Activated CD8-positive, alpha-beta memory T cell treated with anti-CD3 and anti-CD28 coated beads for 36 hours (primary cell): ENCODE results near the gene TEX261. TPM values are rescaled to one million over a fixed set of nuclear protein-coding genes. Genes with fewer than 3 reads are reported as not detected.

Experiments
- CTCF ChIA-PET: fragments of 350-600 bp; sonication (Branson Sonifier 250); formaldehyde crosslinking; loops from one replicate; lab custom pipeline; 2021; ENCODE audit warnings: antibody characterized with exemption; lab: Charles Lee
- POLR2A ChIA-PET: fragments of 350-600 bp; sonication (Branson Sonifier 250); formaldehyde crosslinking; loops from one replicate; lab custom pipeline; 2021; ENCODE audit warnings: antibody characterized with exemption; lab: Charles Lee
- total RNA-seq, 2 experiments: library from RNA; stranded (reverse); gene quantifications; one replicate each; pipeline ENCODE4 v1.2.3, GENCODE V29; 2021

Gene TEX261
- total RNA-seq, 2 experiments from 2014 or later, result 90.2 to 90.7 TPM

DNA sequence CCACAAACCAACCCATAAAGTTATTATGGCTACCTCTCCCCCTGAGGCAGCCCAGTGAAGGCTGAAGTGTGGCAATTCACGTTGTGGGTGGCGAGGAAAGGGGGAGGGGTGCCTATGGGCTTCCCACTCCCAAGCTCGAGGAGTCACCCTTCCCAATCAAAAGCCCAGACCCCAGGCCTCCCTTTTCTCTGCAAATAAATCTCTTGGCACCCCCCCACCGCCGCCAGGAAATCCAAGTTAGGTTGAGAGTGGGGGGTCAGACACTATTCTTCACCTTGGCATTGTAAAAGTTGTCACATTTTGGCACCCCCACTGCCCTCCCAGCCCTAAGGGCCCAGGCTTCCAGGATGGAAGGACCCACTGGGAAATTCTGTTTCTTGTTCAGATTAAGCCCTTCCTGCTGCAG is 9.4 kb downstream of the TEX261 start:
- CTCF ChIA-PET, result interaction anchor here (0.9 to 4.0 kb wide), 6 partner anchors 14 to 189 kb away, joined by 3 to 24 read pairs (median 8); no protein-coding TSS in a partner anchor
- POLR2A ChIA-PET, result interaction anchor here (0.6 kb wide), 1 partner anchor 12 kb away, joined by 3 read pairs; no protein-coding TSS in a partner anchor

DNA sequence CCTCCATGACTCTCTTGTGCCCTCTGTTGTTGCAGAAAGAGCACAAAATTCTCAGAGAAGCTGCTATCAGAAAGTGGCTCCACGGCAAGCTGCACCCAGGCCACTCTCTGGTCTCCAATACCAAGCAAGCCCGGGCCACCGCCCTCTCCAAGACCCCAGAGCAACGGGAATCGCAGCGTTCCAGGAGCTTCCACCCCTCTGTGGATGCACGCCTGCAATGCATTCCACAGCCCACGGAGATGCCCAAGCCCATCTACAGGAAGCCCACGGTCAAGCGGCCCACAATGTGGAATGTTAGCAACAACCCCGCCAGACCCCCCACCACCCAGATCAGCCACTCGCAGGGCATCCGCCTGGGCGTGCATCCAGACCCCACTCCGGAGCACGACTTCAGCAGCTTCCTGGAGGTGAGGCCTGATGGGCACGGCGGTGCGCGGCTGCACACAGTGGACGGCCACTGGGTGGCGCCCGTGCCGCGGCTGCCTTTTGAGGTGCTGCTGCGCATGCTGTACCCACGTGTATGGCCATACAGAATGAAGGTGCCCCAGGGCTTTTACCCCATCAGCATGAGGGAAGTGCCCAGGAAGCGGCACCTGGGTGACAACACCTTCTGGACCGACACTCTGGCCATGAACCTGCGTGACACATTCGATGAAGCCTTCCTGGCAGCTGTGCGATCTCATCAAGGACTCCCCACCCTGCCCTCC is 9.9 kb downstream of the TEX261 start:
- POLR2A ChIA-PET, result interaction anchor here (0.6 kb wide), 1 partner anchor 11 kb away, joined by 3 read pairs; no protein-coding TSS in a partner anchor
- CTCF ChIA-PET, result interaction anchor here (0.9 to 4.0 kb wide), 8 partner anchors 11 to 188 kb away, joined by 3 to 24 read pairs (median 4); no protein-coding TSS in a partner anchor

DNA sequence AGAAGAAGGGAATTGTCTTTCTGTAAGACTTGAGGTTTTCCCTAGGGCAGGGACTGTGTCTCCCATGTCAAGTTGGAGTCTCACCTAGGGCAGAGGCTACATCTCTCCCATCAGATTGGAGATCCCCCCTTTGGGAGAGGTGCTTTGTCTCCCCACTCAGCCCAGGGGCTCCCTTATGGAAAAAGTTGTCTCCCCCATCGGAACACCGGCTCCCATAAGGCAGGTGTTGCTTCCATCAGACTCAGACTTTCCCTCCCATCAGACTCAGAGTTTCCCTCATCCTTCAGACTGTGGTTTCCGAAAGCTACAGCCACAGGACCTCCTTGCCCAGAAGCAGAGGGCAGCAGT is 10.5 kb downstream of the TEX261 start:
- CTCF ChIA-PET, result interaction anchor here (0.9 to 4.0 kb wide), 7 partner anchors 10 to 112 kb away, joined by 3 to 24 read pairs (median 5); no protein-coding TSS in a partner anchor

DNA sequence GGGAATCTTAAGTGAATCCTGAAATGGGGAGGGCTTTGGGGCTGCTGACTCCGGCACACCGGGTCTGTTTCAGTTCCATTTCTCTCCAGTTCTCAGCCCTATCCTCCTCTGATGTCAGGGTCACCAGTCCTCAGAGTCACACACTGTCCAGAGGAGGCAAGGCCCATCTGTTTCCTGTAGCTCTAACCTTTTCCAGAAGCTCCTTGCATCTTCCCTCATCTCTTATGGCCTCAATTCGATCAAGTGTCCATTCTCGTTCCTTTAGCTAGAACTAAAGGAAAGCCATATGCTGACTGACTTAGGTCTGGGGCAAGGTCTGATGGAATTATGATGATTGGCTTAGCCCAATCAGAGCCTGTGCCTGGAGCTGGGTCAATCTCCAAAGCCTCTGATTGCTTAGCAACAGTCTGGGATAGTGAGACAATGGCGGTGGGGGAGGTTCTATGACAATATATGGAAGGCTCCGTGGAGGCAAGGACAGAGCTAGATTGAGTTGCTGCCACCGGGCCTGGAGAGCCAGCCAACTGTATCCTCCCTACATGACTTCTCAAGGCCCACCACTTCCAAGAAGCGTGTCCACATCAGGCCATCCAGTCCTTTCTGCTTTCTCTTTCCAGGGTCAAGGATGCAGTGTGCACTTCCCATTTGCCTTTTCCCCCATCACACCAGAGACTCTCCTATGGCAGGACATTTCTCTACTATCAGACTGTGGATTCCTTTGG is 11.0 kb downstream of the TEX261 start:
- POLR2A ChIA-PET, result no interaction called here
- CTCF ChIA-PET, result interaction anchor here (1.0 to 4.0 kb wide), 2 partner anchors 10 to 18 kb away, joined by 3 to 24 read pairs; no protein-coding TSS in a partner anchor

More for the DNA sequence above, 10.5 kb downstream of the TEX261 start:
- POLR2A ChIA-PET, result no interaction called here

DNA sequence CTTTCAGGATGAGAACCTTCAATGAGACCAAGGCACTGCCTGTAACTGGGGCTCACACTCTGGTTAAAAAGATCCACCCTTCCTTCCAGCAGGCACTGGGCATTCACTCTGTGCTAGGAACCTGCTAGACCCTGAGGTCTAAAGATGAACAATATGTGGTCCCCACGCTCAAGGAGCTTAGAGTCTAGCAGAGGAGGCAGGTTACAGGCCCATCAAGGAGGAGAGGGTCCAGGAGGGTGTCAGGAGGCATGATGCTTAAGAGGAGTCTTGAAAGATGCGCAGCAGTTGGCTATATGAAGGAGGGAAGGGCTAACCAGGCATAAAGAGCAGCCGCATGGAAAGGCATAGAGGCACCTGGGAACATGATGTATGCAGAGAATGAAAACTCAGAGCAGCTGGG is 11.7 kb downstream of the TEX261 start:
- POLR2A ChIA-PET, result no interaction called here
- CTCF ChIA-PET, result interaction anchor here (1.0 to 4.0 kb wide), 2 partner anchors 19 kb away, joined by 3 to 24 read pairs; no protein-coding TSS in a partner anchor

DNA sequence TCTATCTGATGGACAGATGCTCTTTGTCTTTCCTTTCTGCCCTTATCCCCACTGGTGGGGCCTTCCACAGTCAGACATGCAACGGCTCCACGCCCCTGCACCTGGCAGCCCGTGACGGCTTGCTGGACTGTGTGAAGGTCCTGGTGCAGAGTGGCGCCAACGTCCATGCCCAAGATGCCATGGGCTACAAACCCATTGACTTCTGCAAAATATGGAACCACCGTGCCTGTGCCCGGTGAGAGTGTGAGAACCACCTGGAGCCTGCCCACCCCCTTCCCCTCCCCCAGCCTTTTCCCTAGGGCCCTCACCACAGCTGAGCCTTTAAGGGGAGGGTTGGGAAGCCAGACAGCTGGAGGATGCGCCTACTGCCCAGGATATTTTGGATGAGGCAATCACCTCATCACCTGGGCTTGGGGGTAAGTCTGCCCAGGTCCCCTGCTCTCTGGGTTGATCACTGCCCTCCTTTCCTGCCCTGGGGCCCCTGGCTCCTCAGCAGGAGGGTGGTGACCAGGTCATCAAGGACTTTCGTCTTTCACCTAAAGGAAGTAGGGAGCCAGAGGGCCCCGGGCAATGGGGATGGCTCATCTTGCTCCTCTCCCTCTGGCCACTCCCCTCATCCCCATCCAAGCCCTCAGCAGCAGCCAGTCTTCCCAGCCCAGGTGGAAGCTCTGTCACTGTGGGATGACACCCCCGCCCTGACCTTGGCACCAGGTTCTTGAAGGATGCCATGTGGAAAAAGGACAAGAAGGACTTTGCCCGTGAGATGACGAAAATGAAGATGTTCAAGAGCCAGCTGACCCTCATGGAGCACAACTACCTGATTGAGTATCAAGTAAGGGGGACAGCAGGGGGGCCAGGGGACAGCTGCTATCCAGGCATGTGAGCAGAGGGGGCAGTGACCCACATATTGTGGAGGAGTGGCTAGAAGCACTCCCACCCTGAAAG is 12.5 kb downstream of the TEX261 start:
- POLR2A ChIA-PET, result no interaction called here
- CTCF ChIA-PET, result interaction anchor here (1.0 to 4.0 kb wide), 3 partner anchors 17 to 20 kb away, joined by 3 to 24 read pairs (median 5); no protein-coding TSS in a partner anchor

DNA sequence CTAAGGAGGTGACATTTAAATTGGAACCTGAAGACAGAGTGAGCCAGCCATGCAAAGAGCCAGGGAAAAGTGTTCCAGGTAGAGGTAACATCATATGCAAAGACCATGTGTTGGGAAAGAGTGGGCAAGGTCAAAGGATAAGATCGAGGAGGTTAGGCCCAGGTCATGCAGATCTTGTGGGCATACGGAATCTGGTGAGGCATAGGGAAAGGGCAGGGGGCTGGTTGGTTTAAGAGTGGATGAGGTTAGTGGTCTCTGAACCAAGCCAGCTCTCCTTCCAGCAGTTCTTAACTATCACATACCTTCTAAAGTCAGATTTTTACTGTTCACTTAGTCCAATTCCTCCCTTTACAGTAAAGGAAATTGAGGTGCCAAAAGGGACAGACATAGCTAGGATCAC is 13.3 kb downstream of the TEX261 start:
- POLR2A ChIA-PET, result no interaction called here
- CTCF ChIA-PET, result interaction anchor here (0.5 to 1.1 kb wide), 2 partner anchors 15 to 17 kb away, joined by 4 to 5 read pairs; no protein-coding TSS in a partner anchor

DNA sequence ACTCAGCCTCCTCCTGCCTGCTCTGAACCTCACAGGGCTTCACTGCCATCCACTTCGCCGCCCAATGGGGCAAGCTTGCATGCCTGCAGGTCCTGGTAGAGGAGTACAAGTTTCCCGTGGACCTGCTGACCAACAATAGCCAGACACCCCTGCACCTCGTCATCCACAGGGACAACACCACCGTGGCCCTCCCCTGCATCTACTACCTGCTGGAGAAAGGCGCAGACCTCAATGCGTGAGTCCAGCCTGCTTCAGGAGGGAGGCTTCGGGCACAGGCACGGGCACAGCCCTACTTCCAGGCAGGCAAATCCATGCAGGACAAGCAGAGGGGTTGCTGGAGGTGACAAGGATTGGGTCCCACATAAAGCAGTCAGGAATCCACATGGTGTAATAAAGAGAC is 15.0 kb downstream of the TEX261 start:
- POLR2A ChIA-PET, result no interaction called here
- CTCF ChIA-PET, result interaction anchor here (0.6 kb wide), 1 partner anchor 13 kb away, joined by 3 read pairs; no protein-coding TSS in a partner anchor

DNA sequence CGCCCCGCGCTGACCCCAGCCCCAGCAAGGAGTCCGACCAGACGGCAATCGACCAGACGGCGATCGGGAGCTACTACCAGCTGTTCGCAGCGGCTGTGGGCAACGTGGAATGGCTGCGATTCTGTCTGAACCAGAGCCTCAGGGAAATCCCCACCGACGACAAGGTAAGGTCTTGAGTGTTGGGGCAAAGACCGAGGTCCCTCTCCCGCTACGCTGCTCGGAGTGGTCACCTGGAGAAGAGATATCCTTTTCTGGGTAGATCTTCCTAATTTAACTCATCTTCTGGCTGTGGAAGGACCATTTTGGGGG is 15.5 kb downstream of the TEX261 start:
- ChIA-PET POLR2A (no interaction called here), CTCF (interaction anchor here (1.0 to 1.1 kb wide), 2 partner anchors 12 to 15 kb away, joined by 4 to 5 read pairs; no protein-coding TSS in a partner anchor)

DNA sequence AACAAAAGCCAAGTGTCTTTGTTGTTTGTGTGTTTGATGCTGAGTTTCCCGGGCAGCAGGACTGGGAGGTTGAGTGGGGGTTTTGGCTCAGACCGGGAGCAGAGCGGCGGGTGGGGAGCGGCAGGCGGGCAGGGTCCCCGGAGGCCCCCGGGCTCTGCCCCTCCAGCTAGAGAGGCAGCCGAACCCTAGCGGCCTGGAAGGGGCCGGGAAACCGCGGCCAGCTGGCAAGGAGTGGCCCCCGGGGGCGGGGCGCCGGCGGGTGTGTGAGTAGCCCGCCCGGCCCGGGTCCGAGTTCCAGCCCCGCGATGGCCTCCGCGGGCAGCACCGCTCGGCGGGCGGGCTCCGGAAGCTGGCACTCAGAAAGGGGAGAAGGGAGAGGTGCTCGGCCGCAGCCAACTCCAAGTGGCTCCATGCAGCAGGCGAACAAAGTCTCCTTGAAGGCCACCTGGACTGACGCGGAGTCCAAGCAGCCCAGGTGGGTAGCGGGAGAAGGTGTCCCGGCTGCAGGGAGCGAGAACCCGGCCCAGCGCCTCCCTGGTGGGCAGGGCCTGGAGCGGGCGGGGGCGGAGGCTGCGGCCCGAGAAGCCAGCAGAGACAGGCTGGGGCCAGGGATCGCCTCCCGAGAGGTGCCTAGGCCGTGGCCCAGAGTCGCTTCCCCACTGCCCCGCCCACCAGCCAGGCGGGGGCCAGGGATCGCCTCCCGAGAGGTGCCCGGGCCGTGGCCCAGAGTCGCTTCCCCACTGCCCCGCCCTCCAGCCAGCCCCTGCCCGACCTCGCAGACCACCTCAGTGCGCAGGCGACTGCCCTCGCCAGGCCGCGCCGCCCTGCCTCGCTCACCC is 16.1 kb downstream of the TEX261 start, which contains the start of gene ANKRD53:
Gene ANKRD53 (plus strand): TSS at position 290 of the 839 bp plus-strand sequence. CDS start 16 bp downstream, at position 306.
- ChIA-PET CTCF (interaction anchor here (0.7 to 1.1 kb wide), 5 partner anchors 12 to 31 kb away, joined by 3 to 5 read pairs (median 4); no protein-coding TSS in a partner anchor), POLR2A (no interaction called here)

DNA sequence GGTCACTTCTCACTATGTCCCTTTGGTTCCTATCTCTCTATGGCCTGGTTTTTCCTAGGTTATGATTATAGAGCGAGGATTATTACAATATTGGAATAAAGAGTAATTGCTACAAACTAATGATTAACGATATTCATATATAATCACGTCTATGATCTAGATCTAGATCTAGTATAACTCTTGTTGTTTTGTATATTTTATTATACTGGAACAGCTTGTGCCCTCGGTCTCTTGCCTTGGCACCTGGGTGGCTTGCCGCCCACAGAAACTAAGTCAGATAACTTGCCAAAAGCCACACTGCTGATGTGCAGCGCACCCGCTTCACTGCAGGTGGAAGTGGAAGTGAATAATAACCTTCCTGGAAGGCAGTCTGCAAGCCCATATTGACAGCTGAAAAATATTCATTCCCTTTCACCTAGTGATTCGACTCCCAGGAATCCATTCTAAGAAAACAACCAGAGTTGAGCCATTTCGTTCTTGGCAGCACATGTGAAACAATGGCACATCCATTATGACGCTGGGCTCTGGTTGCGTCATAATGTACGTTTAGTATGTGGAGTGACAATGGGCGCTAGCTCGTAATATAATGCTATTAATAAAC is 17.0 kb downstream of the TEX261 start:
- POLR2A ChIA-PET, result no interaction called here
- CTCF ChIA-PET, result interaction anchor here (0.7 to 2.2 kb wide), 7 partner anchors 9 to 30 kb away, joined by 3 to 12 read pairs (median 4); no protein-coding TSS in a partner anchor

DNA sequence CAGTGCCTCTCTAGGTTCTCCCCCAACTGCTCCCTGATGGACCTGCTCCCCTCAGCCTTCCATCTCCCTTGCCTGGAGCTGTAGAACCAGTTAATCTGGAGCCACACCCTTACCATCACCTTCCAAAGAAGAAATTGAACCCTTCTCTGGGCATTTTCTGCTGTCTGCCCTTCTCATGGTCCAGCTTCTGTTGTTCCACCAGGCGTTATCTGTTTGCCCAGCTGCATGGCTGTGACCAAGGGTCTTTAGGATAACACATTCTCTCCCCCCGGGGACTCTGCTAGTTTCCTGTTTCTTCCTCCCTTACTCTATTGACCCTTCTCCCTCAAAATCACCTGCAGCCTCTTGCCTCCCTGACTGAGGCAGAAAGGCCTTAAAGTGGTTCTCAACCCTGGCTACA is 19.4 kb downstream of the TEX261 start:
- CTCF ChIA-PET, result interaction anchor here (0.6 to 2.2 kb wide), 2 partner anchors 10 to 23 kb away, joined by 3 to 13 read pairs; no protein-coding TSS in a partner anchor
- POLR2A ChIA-PET, result no interaction called here

DNA sequence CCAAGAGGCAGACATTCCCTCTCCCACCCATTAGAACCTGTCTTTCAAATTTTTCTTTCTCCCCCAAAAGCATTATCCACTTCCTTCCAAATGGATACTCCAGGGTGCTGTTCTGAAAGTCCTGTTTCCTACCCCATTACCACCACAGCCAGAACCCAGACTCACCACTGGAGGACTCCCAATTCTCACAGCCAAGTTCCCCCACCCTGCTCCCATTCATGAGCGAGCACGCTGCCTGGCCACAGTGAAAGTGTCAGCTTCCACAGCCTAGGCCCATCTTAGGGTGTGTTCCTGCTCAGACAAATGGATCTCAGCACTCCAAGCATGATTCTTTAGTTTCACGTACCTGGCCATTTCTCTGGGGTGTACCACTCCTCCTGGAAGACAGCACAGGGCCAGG is 20.1 kb downstream of the TEX261 start:
- ChIA-PET POLR2A (no interaction called here), CTCF (interaction anchor here (1.4 to 2.2 kb wide), 2 partner anchors 10 to 103 kb away, joined by 5 to 13 read pairs; no protein-coding TSS in a partner anchor)

DNA sequence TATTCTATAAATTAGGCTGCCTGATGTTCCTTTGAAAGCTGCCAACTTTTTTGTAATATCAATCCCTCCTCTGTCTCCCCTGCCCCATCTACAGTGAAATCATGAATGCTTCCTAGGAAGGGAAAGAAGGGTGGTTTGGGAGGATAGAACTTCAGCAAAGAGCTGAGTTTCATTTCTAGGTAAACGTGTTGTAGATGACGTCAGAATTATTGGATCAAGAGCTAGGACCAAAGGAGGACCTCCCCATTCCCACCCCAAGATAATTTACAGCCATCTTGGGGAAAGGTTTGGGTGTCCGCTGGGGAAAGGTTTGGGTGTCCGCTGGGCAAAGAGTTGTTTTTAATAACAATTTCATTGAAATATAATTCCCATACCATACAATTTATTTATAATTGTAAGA is 27.5 kb downstream of the TEX261 start:
- ChIA-PET POLR2A (no interaction called here), CTCF (interaction anchor here (0.5 to 5.0 kb wide), 5 partner anchors 11 to 34 kb away, joined by 3 to 28 read pairs (median 4); partner anchors contain the start of gene ANKRD53)

DNA sequence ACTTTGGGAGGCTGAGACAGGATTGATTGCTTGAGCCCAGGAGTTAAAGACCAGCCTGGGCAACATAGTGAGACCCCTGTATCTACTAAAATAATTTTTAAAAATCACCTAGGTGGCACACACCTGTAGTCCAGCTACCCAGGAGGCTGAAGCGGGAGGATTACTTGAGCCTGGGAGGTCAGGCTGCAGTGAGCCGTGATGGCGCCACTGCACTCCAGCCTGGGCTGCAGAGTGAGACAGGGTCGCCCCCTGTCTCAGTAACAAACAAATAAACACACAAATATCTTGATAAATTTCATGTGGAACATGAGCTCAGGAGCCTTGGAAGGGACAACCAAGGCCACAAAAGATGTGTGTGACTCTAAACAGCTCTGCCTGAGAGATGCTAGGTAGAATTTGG is 28.0 kb downstream of the TEX261 start:
- CTCF ChIA-PET, result interaction anchor here (1.0 to 5.0 kb wide), 5 partner anchors 10 to 34 kb away, joined by 4 to 28 read pairs (median 12); partner anchors contain the start of gene ANKRD53

DNA sequence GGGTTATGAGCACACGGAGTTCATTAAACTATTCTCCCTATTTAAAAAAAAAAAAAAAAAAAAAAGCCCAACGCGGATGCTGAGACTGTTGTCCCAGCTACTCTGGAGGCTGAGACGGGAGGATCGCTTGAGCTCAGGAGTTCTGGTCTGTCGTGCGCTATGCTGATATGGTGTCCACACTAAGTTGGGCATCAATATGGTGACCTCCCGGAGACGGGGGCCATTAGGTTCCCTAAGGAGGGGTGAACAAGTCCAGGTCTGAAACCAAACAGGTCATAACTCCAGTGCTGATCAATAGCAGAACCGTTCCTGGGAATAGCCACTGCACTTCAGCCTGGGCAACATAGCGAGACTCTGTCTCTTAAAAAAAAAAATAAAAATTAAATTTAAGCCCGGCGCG is 29.2 kb downstream of the TEX261 start:
- POLR2A ChIA-PET, result no interaction called here
- CTCF ChIA-PET, result interaction anchor here (0.5 to 5.0 kb wide), 11 partner anchors 9 to 708 kb away, joined by 3 to 28 read pairs (median 5); partner anchors contain the start of gene PCYOX1

More for the DNA sequence above, 28.0 kb downstream of the TEX261 start:
- POLR2A ChIA-PET, result no interaction called here
